ENCODE measurements around the gene RXRA.

DNA sequence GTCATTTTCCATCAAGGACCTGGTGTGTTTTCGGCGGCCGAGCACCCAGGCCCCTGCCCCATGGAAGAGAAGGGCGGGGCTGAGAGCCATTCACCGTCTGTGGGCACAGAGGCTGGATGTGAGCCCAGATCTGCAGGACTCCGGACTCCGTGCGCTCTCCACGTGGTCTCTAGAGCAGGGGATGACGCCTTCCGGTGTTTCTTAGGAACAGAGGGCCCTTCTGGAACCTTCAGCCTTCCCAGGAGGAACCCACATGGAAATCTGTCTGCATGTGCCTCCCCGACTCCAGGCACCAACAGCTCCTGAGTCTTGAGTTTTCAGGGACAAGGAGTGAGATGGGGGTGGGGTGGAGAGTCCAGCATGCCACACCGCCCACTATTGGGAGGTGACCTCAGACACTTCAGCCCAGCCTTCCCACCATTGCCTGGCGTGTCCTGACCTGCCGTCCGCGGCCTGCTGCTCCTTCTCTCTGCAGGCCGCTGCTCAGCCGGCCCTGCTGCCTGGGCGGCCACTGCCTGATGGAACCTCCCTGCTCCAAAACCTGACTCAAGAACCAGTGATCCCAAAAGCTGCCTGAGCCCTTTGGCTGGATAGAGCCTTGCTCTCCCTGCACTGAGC, 2.4 kb upstream of the RXRA start:
- TF ChIP-seq POLR2AphosphoS5 (IDR thresholded peaks at IDR 0.05; ENCODE audit: insufficient read depth in 1 of 2, low read depth in 1 of 2) = peak in 1 of 2 donors; percentile 40
- TF ChIP-seq, protein P1, sequence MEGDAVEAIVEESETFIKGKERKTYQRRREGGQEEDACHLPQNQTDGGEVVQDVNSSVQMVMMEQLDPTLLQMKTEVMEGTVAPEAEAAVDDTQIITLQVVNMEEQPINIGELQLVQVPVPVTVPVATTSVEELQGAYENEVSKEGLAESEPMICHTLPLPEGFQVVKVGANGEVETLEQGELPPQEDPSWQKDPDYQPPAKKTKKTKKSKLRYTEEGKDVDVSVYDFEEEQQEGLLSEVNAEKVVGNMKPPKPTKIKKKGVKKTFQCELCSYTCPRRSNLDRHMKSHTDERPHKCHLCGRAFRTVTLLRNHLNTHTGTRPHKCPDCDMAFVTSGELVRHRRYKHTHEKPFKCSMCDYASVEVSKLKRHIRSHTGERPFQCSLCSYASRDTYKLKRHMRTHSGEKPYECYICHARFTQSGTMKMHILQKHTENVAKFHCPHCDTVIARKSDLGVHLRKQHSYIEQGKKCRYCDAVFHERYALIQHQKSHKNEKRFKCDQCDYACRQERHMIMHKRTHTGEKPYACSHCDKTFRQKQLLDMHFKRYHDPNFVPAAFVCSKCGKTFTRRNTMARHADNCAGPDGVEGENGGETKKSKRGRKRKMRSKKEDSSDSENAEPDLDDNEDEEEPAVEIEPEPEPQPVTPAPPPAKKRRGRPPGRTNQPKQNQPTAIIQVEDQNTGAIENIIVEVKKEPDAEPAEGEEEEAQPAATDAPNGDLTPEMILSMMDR (IDR thresholded peaks at IDR 0.05) = no peak
- no peak for TF ChIP-seq POLR2A (IDR thresholded peaks at IDR 0.05)

Data from vagina (tissue), 2 donors.